ENCODE measurements around the gene JADE3.
A peak's percentile ranks its signal among the peaks of the same experiment; 100 is the strongest.
"Not testable (repeated sequence)": the region's sequence is repeated elsewhere in the genome, so short reads cannot be mapped to it uniquely, and the experiment has no call there.

JADE3 gene

GRCh38 chrX:46935295-46935694 lies 23.1 kb downstream of the JADE3 start:
- no peak for DNase-seq (ENCODE audit: low spot score)

GRCh38 chrX:46938589-46938988 lies 26.4 kb downstream of the JADE3 start:
- DNase-seq (ENCODE audit: low spot score), result no peak

GRCh38 chrX:46941341-46941740 lies 29.1 kb downstream of the JADE3 start:
- no peak for DNase-seq (ENCODE audit: low spot score)

- no peak for DNase-seq (ENCODE audit: low spot score)
Observed at GRCh38 chrX:46953137-46953527, 40.9 kb downstream of the JADE3 start.

- DNase-seq (ENCODE audit: low spot score), result no peak
Observed at GRCh38 chrX:46953597-46953996, 41.4 kb downstream of the JADE3 start.

- no peak for DNase-seq (ENCODE audit: low spot score)
Observed at GRCh38 chrX:46954716-46955115, 42.5 kb downstream of the JADE3 start.

- not testable (repeated sequence) for DNase-seq (ENCODE audit: low spot score)
Observed at GRCh38 chrX:46956589-46956988, 44.4 kb downstream of the JADE3 start.

- no peak for DNase-seq (ENCODE audit: low spot score)
Observed at GRCh38 chrX:46957297-46957696, 45.1 kb downstream of the JADE3 start.

- no peak for DNase-seq (ENCODE audit: low spot score)
Observed at GRCh38 chrX:46959101-46959500, 46.9 kb downstream of the JADE3 start.

GRCh38 chrX:46959985-46960700 lies 47.9 kb downstream of the JADE3 start:
- no peak for DNase-seq (ENCODE audit: low spot score)

GRCh38 chrX:46961097-46961496 lies 48.9 kb downstream of the JADE3 start:
- DNase-seq (ENCODE audit: low spot score), result no peak

GRCh38 chrX:46961574-46962283 lies 49.5 kb downstream of the JADE3 start:
- DNase-seq (ENCODE audit: low spot score), result no peak

- DNase-seq (ENCODE audit: low spot score), result no peak
Observed at GRCh38 chrX:46965125-46965758, 53.0 kb downstream of the JADE3 start.

- no peak for DNase-seq (ENCODE audit: low spot score)
Observed at GRCh38 chrX:46967547-46967946, 55.3 kb downstream of the JADE3 start.

- DNase-seq (ENCODE audit: low spot score), result not testable (repeated sequence)
Observed at GRCh38 chrX:46977046-46977445, 64.8 kb downstream of the JADE3 start.

- DNase-seq (ENCODE audit: low spot score), result peak; percentile 67
Observed at GRCh38 chrX:46978341-46979291, 66.4 kb downstream of the JADE3 start.

GRCh38 chrX:46984705-46985104 lies 72.5 kb downstream of the JADE3 start:
- no peak for DNase-seq (ENCODE audit: low spot score)

- no peak for DNase-seq (ENCODE audit: low spot score)
Observed at GRCh38 chrX:46989548-46989947, 77.3 kb downstream of the JADE3 start.

GRCh38 chrX:46991664-46992063 lies 79.4 kb downstream of the JADE3 start:
- no peak for DNase-seq (ENCODE audit: low spot score)

GRCh38 chrX:46992070-46992469 lies 79.8 kb downstream of the JADE3 start:
- DNase-seq (ENCODE audit: low spot score), result no peak

- no peak for DNase-seq (ENCODE audit: low spot score)
Observed at GRCh38 chrX:46994096-46994495, 81.9 kb downstream of the JADE3 start.

GRCh38 chrX:47012131-47012530 lies 99.9 kb downstream of the JADE3 start:
- no peak for DNase-seq (ENCODE audit: low spot score)

Measured in hematopoietic multipotent progenitor cell treated with erythropoietin and hydrocortisone succinate and interleukin-3 and kit ligand, for 17 days (in vitro differentiated cells).